Gastroesophageal sphincter (tissue), 3 donors: ENCODE measurements around the gene ZBP1.

Experiments
- CTCF ChIP-seq, 4 experiments: fragments of 200-600 bp in 2 of 4; fragments of 450-650 bp in 2 of 4; sonication (generic) in 1 of 4; IDR thresholded peaks; one replicate each; pipeline ENCODE4 v1.5.1; 2017 to 2019; ENCODE audit warnings: antibody characterized with exemption in 4 of 4, mild to moderate bottlenecking in 2 of 4, moderate library complexity in 2 of 4
- EP300 ChIP-seq: sonication (generic); formaldehyde crosslinking; IDR thresholded peaks from one replicate; pipeline ENCODE4 v1.6.1; 2017; ENCODE audit warnings: antibody characterized with exemption, mild to moderate bottlenecking
- POLR2A ChIP-seq, 2 donors: fragments of 450-650 bp; IDR thresholded peaks; one replicate each; pipeline ENCODE4 v1.6.1; 2017; ENCODE audit warnings: antibody characterized with exemption in 2 of 2, mild to moderate bottlenecking in 2 of 2, moderate library complexity in 1 of 2
- POLR2AphosphoS5 ChIP-seq: sonication (generic); formaldehyde crosslinking; IDR thresholded peaks from one replicate; pipeline ENCODE4 v1.6.1; 2017; ENCODE audit warnings: antibody characterized with exemption

- TF ChIP-seq CTCF (IDR thresholded peaks at IDR 0.05) (no peak), POLR2A (IDR thresholded peaks at IDR 0.05) (no peak), EP300 (no peak), POLR2AphosphoS5 (no peak)
Observed at GRCh38 chr20:57583289-57584257, 36.7 kb downstream of the ZBP1 start.
